ENCODE measurements around the gene HDAC4. TPM values are rescaled to one million over a fixed set of nuclear protein-coding genes. Genes with fewer than 3 reads are reported as not detected.

The HDAC4 gene
- total RNA-seq, 2 donors from 2014 or later, result 8.1 to 20.1 TPM

GRCh38 chr2:239261356-239261755 is 139.5 kb downstream of the HDAC4 start:
- Histone ChIP-seq H3K9me3 (peaks cover 0 to 5% of the 10 kb centered on the region in 2 donors), H3K4me1 (peaks cover 0 to 73% of the 10 kb centered on the region in 2 donors), H3K27me3 (no peaks in the 10 kb centered on the region), H3K27ac (peak overlapping the region in 1 of 2 donors; percentile 86), H3K36me3 (no peaks in the 10 kb centered on the region), H3K4me3 (no peak overlapping the region)
- TF ChIP-seq, protein P1, sequence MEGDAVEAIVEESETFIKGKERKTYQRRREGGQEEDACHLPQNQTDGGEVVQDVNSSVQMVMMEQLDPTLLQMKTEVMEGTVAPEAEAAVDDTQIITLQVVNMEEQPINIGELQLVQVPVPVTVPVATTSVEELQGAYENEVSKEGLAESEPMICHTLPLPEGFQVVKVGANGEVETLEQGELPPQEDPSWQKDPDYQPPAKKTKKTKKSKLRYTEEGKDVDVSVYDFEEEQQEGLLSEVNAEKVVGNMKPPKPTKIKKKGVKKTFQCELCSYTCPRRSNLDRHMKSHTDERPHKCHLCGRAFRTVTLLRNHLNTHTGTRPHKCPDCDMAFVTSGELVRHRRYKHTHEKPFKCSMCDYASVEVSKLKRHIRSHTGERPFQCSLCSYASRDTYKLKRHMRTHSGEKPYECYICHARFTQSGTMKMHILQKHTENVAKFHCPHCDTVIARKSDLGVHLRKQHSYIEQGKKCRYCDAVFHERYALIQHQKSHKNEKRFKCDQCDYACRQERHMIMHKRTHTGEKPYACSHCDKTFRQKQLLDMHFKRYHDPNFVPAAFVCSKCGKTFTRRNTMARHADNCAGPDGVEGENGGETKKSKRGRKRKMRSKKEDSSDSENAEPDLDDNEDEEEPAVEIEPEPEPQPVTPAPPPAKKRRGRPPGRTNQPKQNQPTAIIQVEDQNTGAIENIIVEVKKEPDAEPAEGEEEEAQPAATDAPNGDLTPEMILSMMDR (IDR thresholded peaks at IDR 0.05), result no peak
- no peak for DNase-seq (ENCODE audit: low spot score)

- no peaks in the 10 kb centered on the region for H3K36me3 ChIP-seq
- H3K27ac ChIP-seq, result no peak overlapping the region
- H3K27me3 ChIP-seq, result no peaks in the 10 kb centered on the region
- H3K4me3 ChIP-seq, result no peak overlapping the region
- DNase-seq (ENCODE audit: low spot score), result no peak
- H3K9me3 ChIP-seq, result peaks cover 0 to 5% of the 10 kb centered on the region in 2 donors
- H3K4me1 ChIP-seq, result peaks cover 0 to 71% of the 10 kb centered on the region in 2 donors
- TF ChIP-seq, protein P1 (IDR thresholded peaks at IDR 0.05), result no peak
Measured at GRCh38 chr2:239260546-239261327, 140.1 kb downstream of the HDAC4 start.

- Histone ChIP-seq H3K27me3 (no peaks in the 10 kb centered on the region), H3K9me3 (peaks cover 0 to 5% of the 10 kb centered on the region in 2 donors), H3K36me3 (no peaks in the 10 kb centered on the region), H3K4me1 (peaks cover 0 to 61% of the 10 kb centered on the region in 2 donors), H3K27ac (peak overlapping the region; percentile 13 to 32), H3K4me3 (no peak overlapping the region)
- TF ChIP-seq, protein P1 (IDR thresholded peaks at IDR 0.05), result no peak
- DNase-seq (ENCODE audit: low spot score), result no peak
Measured at GRCh38 chr2:239259603-239260298, 141.1 kb downstream of the HDAC4 start.

DNA sequence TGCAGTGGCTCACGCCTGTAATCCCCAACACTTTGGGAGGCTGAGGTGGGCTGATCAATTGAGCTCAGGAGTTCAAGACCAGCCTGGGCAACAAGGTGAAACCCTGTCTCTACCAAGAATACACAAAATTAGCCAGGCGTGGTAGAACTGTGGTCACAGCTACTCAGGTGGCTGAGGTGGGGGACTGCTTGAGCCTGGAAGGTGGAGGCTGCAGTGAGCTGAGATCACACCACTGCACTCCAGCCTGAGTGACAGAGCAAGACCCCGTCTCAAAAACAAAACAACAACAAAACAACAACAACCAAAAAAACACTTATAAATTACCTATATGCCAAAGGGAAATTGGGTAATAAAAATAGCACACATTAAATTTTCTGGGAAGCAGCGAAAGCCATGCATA is 141.6 kb downstream of the HDAC4 start:
- Histone ChIP-seq H3K27me3 (no peaks in the 10 kb centered on the region), H3K9me3 (peaks cover 0 to 5% of the 10 kb centered on the region in 2 donors), H3K36me3 (no peaks in the 10 kb centered on the region), H3K27ac (peak overlapping the region; percentile 13 to 32), H3K4me1 (peaks cover 0 to 55% of the 10 kb centered on the region in 2 donors), H3K4me3 (no peak overlapping the region)
- no peak for DNase-seq (ENCODE audit: low spot score)
- TF ChIP-seq, protein P1 (IDR thresholded peaks at IDR 0.05), result no peak

DNA sequence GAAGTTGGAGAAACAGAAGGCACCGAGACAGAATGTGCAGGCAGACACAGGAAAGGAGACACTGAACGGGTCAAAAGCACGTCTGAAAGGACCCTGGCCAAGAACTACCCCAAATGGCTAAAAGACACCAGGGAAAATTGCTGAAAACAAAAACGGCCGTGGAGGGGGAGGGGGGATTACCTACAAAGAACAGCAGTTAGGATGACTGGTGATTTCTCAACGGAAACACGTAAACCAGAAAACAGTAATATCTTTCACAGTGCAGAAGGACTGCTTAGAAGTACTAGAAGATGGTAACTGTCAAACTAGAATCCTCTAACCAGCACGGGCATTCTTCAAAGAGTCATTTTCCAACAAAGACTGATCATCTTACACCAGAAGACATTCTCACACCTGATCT is 142.6 kb downstream of the HDAC4 start:
- Histone ChIP-seq H3K4me3 (no peak overlapping the region), H3K27ac (no peak overlapping the region), H3K4me1 (peaks cover 0 to 55% of the 10 kb centered on the region in 2 donors), H3K9me3 (peaks cover 0 to 5% of the 10 kb centered on the region in 2 donors), H3K27me3 (no peaks in the 10 kb centered on the region), H3K36me3 (no peaks in the 10 kb centered on the region)
- no peak for DNase-seq (ENCODE audit: low spot score)
- TF ChIP-seq, protein P1 (IDR thresholded peaks at IDR 0.05), result no peak

Measured in right atrium auricular region (tissue), 2 donors.